ENCODE results near the gene CEP152. TPM values are rescaled to one million over a fixed set of nuclear protein-coding genes. Genes with fewer than 3 reads are reported as not detected.

The CEP152 gene
- total and polyA plus RNA-seq, 2 of the 13 experiments (the other 11 are each of a cell fraction or from before 2014, with no cell fraction given), result 1.3 to 14.7 TPM

DNA sequence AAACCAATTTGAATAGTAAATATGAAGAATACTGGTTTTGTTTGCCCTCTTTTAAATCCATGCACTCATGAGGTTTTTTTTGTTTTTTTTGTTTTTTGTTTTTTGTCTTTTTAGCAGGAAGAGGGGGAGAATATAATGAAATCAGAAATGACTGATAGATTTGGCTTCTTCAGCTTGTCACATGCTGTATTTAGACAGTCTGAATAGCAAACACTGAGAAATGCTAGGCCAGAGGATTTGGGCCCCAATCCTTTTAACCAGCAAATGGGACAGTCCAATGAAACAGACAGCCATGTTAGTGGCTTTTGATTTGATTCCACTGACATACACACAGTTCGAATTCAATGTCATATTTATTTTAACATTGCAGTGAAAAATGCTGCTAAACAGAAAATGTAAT, 14.2 kb upstream of the CEP152 start:
- no peak overlapping the region for H3K4me2 ChIP-seq (ENCODE audit: low read depth, low read length)
- DNase-seq (ENCODE audit: low spot score) (no peak), ATAC-seq (no peak), FAIRE-seq (no peak)
- in situ Hi-C loops (cut with HindIII; ENCODE audit: extremely low pct_ligation_motif_present, low pct_unique_long_range_greater_than_20kb), result loop anchor here (25.0 kb wide), 1 partner anchor 463 kb away; no protein-coding TSS in a partner anchor
- CTCF ChIA-PET (ENCODE audit: low intra/inter-chr PET ratio, low total read pairs), result no interaction called here
- H3K27ac ChIP-seq (ENCODE audit: extremely low read length, insufficient read depth, low read length), result no peak overlapping the region
- H3K79me2 ChIP-seq (ENCODE audit: insufficient read depth, low read length), result no peaks in the 10 kb centered on the region
- H3K4me1 ChIP-seq (ENCODE audit: insufficient read depth, low read length), result no peaks in the 10 kb centered on the region
- intact Hi-C loops (cut with micrococcal nuclease; ENCODE audit: unreplicated experiment), result no loop called here
- no peaks in the 10 kb centered on the region for H4K20me1 ChIP-seq (ENCODE audit: insufficient read depth, low read length)
- no peak overlapping the region for H3K9ac ChIP-seq (ENCODE audit: insufficient read depth, low read depth, low read length)
- no peaks in the 10 kb centered on the region for H3K36me3 ChIP-seq (replicated peaks in 1 of 2; ENCODE audit: control insufficient read depth in 1 of 2, insufficient read depth in 2 of 2, low read length in 2 of 2)
- WGBS (ENCODE audit: low lambda C conversion rate), result 0% methylated on average over 1 of the region's 1 CpG
- H3K27me3 ChIP-seq (ENCODE audit: control insufficient read depth in 1 of 2, insufficient read depth in 2 of 2, low read length in 2 of 2), result peaks cover 0 to 5% of the 10 kb centered on the region in 2 experiments; a peak in 2 of 5 replicates
- no peak overlapping the region for H3K4me3 ChIP-seq (replicated peaks in 1 of 3; ENCODE audit: insufficient read depth in 1 of 3, low read depth in 2 of 3, low read length in 3 of 3)
- no peaks in the 10 kb centered on the region for H3K9me3 ChIP-seq (ENCODE audit: low read length)
- no peak overlapping the region for H2AFZ ChIP-seq (ENCODE audit: low read length)
- POLR2A ChIA-PET, result no interaction called here
- BruUV-seq (replicated peaks), result no TSS peak
- TF ChIP-seq, protein P1, sequence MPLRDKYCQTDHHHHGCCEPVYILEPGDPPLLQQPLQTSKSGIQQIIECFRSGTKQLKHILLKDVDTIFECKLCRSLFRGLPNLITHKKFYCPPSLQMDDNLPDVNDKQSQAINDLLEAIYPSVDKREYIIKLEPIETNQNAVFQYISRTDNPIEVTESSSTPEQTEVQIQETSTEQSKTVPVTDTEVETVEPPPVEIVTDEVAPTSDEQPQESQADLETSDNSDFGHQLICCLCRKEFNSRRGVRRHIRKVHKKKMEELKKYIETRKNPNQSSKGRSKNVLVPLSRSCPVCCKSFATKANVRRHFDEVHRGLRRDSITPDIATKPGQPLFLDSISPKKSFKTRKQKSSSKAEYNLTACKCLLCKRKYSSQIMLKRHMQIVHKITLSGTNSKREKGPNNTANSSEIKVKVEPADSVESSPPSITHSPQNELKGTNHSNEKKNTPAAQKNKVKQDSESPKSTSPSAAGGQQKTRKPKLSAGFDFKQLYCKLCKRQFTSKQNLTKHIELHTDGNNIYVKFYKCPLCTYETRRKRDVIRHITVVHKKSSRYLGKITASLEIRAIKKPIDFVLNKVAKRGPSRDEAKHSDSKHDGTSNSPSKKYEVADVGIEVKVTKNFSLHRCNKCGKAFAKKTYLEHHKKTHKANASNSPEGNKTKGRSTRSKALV (CRISPR knock-in tag; IDR thresholded peaks at IDR 0.05), result no peak
- no peak for TF ChIP-seq NCOR1 (IDR thresholded peaks at IDR 0.05; ENCODE audit: borderline replicate concordance, low read length)
- no peak for TF ChIP-seq TP53 (CRISPR knock-in tag; conservative IDR thresholded peaks at IDR 0.05)
- no peak for TF ChIP-seq ZNF17 (CRISPR knock-in tag; IDR thresholded peaks at IDR 0.05)
- no peak for TF ChIP-seq TBL1XR1 (IDR thresholded peaks at IDR 0.05; ENCODE audit: borderline replicate concordance, low read length, partially characterized antibody)
- TF ChIP-seq DNMT3B (CRISPR knock-in tag; conservative IDR thresholded peaks at IDR 0.05), result no peak
- no peak for TF ChIP-seq ZBTB42 (CRISPR knock-in tag; IDR thresholded peaks at IDR 0.05)
- no peak for TF ChIP-seq EED (CRISPR knock-in tag; IDR thresholded peaks at IDR 0.05)
- no peak for TF ChIP-seq DMAP1 (CRISPR knock-in tag; IDR thresholded peaks at IDR 0.05)
- TF ChIP-seq PHF5A (CRISPR knock-in tag; IDR thresholded peaks at IDR 0.05; ENCODE audit: low read depth, unreplicated experiment), result no peak
- TF ChIP-seq, protein P2, sequence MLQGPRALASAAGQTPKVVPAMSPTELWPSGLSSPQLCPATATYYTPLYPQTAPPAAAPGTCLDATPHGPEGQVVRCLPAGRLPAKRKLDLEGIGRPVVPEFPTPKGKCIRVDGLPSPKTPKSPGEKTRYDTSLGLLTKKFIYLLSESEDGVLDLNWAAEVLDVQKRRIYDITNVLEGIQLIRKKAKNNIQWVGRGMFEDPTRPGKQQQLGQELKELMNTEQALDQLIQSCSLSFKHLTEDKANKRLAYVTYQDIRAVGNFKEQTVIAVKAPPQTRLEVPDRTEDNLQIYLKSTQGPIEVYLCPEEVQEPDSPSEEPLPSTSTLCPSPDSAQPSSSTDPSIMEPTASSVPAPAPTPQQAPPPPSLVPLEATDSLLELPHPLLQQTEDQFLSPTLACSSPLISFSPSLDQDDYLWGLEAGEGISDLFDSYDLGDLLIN (CRISPR knock-in tag; IDR thresholded peaks at IDR 0.05; ENCODE audit: borderline replicate concordance), result no peak
- TF ChIP-seq ATM (IDR thresholded peaks at IDR 0.05; ENCODE audit: borderline replicate concordance), result no peak
- TF ChIP-seq ZNF501 (CRISPR knock-in tag; IDR thresholded peaks at IDR 0.05), result no peak
- TF ChIP-seq, protein P3, sequence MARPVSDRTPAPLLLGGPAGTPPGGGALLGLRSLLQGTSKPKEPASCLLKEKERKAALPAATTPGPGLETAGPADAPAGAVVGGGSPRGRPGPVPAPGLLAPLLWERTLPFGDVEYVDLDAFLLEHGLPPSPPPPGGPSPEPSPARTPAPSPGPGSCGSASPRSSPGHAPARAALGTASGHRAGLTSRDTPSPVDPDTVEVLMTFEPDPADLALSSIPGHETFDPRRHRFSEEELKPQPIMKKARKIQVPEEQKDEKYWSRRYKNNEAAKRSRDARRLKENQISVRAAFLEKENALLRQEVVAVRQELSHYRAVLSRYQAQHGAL (CRISPR knock-in tag; IDR thresholded peaks at IDR 0.05; ENCODE audit: not compliant biosample characterization), result no peak
- no peak for TF ChIP-seq NFE2L2 (IDR thresholded peaks at IDR 0.05; ENCODE audit: low read length)
- TF ChIP-seq ARID2 (CRISPR knock-in tag; IDR thresholded peaks at IDR 0.05; ENCODE audit: borderline replicate concordance), result no peak
- TF ChIP-seq, protein P4, sequence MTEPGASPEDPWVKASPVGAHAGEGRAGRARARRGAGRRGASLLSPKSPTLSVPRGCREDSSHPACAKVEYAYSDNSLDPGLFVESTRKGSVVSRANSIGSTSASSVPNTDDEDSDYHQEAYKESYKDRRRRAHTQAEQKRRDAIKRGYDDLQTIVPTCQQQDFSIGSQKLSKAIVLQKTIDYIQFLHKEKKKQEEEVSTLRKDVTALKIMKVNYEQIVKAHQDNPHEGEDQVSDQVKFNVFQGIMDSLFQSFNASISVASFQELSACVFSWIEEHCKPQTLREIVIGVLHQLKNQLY (CRISPR knock-in tag; IDR thresholded peaks at IDR 0.05), result no peak
- TF ChIP-seq, protein P5, sequence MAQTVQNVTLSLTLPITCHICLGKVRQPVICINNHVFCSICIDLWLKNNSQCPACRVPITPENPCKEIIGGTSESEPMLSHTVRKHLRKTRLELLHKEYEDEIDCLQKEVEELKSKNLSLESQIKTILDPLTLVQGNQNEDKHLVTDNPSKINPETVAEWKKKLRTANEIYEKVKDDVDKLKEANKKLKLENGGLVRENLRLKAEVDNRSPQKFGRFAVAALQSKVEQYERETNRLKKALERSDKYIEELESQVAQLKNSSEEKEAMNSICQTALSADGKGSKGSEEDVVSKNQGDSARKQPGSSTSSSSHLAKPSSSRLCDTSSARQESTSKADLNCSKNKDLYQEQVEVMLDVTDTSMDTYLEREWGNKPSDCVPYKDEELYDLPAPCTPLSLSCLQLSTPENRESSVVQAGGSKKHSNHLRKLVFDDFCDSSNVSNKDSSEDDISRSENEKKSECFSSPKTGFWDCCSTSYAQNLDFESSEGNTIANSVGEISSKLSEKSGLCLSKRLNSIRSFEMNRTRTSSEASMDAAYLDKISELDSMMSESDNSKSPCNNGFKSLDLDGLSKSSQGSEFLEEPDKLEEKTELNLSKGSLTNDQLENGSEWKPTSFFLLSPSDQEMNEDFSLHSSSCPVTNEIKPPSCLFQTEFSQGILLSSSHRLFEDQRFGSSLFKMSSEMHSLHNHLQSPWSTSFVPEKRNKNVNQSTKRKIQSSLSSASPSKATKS (CRISPR knock-in tag; IDR thresholded peaks at IDR 0.05), result no peak
- no peak for TF ChIP-seq MED1 (CRISPR knock-in tag; IDR thresholded peaks at IDR 0.05)
- no peak for TF ChIP-seq NR2F1 (CRISPR knock-in tag; IDR thresholded peaks at IDR 0.05)
